ENCODE data around the gene OPN4. TPM values are rescaled to one million over a fixed set of nuclear protein-coding genes. Genes with fewer than 3 reads are reported as not detected.

The OPN4 gene
- total RNA-seq, 1 experiment from 2014 or later = not detected

GRCh38 chr10:86684331-86685097, 30.2 kb downstream of the OPN4 start:
- ChIA-PET POLR2A (ENCODE audit: unreplicated experiment) (no interaction called here), CTCF (interaction anchor here (0.6 to 1.3 kb wide), 7 partner anchors 9 to 170 kb away, joined by 3 to 9 read pairs (median 4); partner anchors contain the start of gene WAPL)
- Histone ChIP-seq H3K9me3 (ENCODE audit: low read length) (no peaks in the 10 kb centered on the region), H3K4me3 (ENCODE audit: low read length) (no peak overlapping the region), H3K9me2 (replicated peaks; ENCODE audit: low read length) (no peaks in the 10 kb centered on the region), H3F3A (ENCODE audit: low read length, unreplicated experiment) (no peaks in the 10 kb centered on the region), H3K4me2 (ENCODE audit: low read length) (no peak overlapping the region), H3K27ac (ENCODE audit: low read length) (no peak overlapping the region), H3K27me3 (ENCODE audit: low read length) (no peaks in the 10 kb centered on the region), H3K79me2 (ENCODE audit: low read length) (no peaks in the 10 kb centered on the region), H2AFZ (ENCODE audit: low read length) (no peak overlapping the region), H3K4me1 (ENCODE audit: insufficient read depth, low read length) (no peaks in the 10 kb centered on the region), H3K9ac (ENCODE audit: low read length) (no peak overlapping the region), H3K36me3 (ENCODE audit: low read depth, low read length) (no peaks in the 10 kb centered on the region), H4K20me1 (ENCODE audit: low read length) (no peaks in the 10 kb centered on the region)
- no TSS peak for BruUV-seq (replicated peaks)
- TF ChIP-seq EZH2 (IDR thresholded peaks at IDR 0.05; ENCODE audit: low read length, unreplicated experiment) (no peak), CTCF (conservative IDR thresholded peaks at IDR 0.05; ENCODE audit: low read depth, low read length) (peak; percentile 74)
- ATAC-seq (peak; percentile 69), DNase-seq (peak; percentile 49)
- intact Hi-C loops (cut with micrococcal nuclease) = loop anchor here (5.0 to 10.0 kb wide), 3 partner anchors 37 to 162 kb away; partner anchors contain the start of gene WAPL

GRCh38 chr10:86685416-86685815, 31.1 kb downstream of the OPN4 start:
- H3K4me1 ChIP-seq (ENCODE audit: insufficient read depth, low read length) = no peaks in the 10 kb centered on the region
- no peak for ATAC-seq
- no peaks in the 10 kb centered on the region for H3F3A ChIP-seq (ENCODE audit: low read length, unreplicated experiment)
- TF ChIP-seq CTCF (conservative IDR thresholded peaks at IDR 0.05; ENCODE audit: low read depth, low read length) (no peak), EZH2 (IDR thresholded peaks at IDR 0.05; ENCODE audit: low read length, unreplicated experiment) (no peak)
- no peak for DNase-seq
- no peak overlapping the region for H3K4me3 ChIP-seq (ENCODE audit: low read length)
- H2AFZ ChIP-seq (ENCODE audit: low read length) = no peak overlapping the region
- H3K4me2 ChIP-seq (ENCODE audit: low read length) = no peak overlapping the region
- H3K36me3 ChIP-seq (ENCODE audit: low read depth, low read length) = no peaks in the 10 kb centered on the region
- no peaks in the 10 kb centered on the region for H3K9me3 ChIP-seq (ENCODE audit: low read length)
- no peaks in the 10 kb centered on the region for H4K20me1 ChIP-seq (ENCODE audit: low read length)
- H3K9me2 ChIP-seq (replicated peaks; ENCODE audit: low read length) = no peaks in the 10 kb centered on the region
- no peak overlapping the region for H3K27ac ChIP-seq (ENCODE audit: low read length)
- CTCF ChIA-PET = interaction anchor here (1.1 kb wide), 1 partner anchor 93 kb away, joined by 4 read pairs; no protein-coding TSS in a partner anchor
- POLR2A ChIA-PET (ENCODE audit: unreplicated experiment) = no interaction called here
- no peaks in the 10 kb centered on the region for H3K79me2 ChIP-seq (ENCODE audit: low read length)
- no peaks in the 10 kb centered on the region for H3K27me3 ChIP-seq (ENCODE audit: low read length)
- intact Hi-C loops (cut with micrococcal nuclease) = loop anchor here (5.0 to 10.0 kb wide), 2 partner anchors 91 to 163 kb away; partner anchors contain the start of gene WAPL
- H3K9ac ChIP-seq (ENCODE audit: low read length) = no peak overlapping the region
- no TSS peak for BruUV-seq (replicated peaks)

- H3K27ac ChIP-seq (ENCODE audit: low read length) = no peak overlapping the region
- H3K9ac ChIP-seq (ENCODE audit: low read length) = no peak overlapping the region
- no TSS peak for BruUV-seq (replicated peaks)
- ChIA-PET POLR2A (ENCODE audit: unreplicated experiment) (no interaction called here), CTCF (interaction anchor here (0.6 kb wide), 1 partner anchor 99 kb away, joined by 8 read pairs; no protein-coding TSS in a partner anchor)
- H4K20me1 ChIP-seq (ENCODE audit: low read length) = no peaks in the 10 kb centered on the region
- H3K27me3 ChIP-seq (ENCODE audit: low read length) = no peaks in the 10 kb centered on the region
- intact Hi-C loops (cut with micrococcal nuclease) = loop anchor here (5.0 to 10.0 kb wide), 2 partner anchors 91 to 164 kb away; partner anchors contain the start of gene WAPL
- no peaks in the 10 kb centered on the region for H3F3A ChIP-seq (ENCODE audit: low read length, unreplicated experiment)
- H3K4me1 ChIP-seq (ENCODE audit: insufficient read depth, low read length) = no peaks in the 10 kb centered on the region
- no peaks in the 10 kb centered on the region for H3K9me3 ChIP-seq (ENCODE audit: low read length)
- no peaks in the 10 kb centered on the region for H3K9me2 ChIP-seq (replicated peaks; ENCODE audit: low read length)
- TF ChIP-seq CTCF (conservative IDR thresholded peaks at IDR 0.05; ENCODE audit: low read depth, low read length) (no peak), EZH2phosphoT487 (IDR thresholded peaks at IDR 0.05; ENCODE audit: borderline replicate concordance, low read length) (no peak), EZH2 (IDR thresholded peaks at IDR 0.05; ENCODE audit: low read length, unreplicated experiment) (no peak)
- H2AFZ ChIP-seq (ENCODE audit: low read length) = no peak overlapping the region
- DNase-seq (no peak), ATAC-seq (no peak)
- no peak overlapping the region for H3K4me3 ChIP-seq (ENCODE audit: low read length)
- no peaks in the 10 kb centered on the region for H3K36me3 ChIP-seq (ENCODE audit: low read depth, low read length)
- H3K4me2 ChIP-seq (ENCODE audit: low read length) = no peak overlapping the region
- H3K79me2 ChIP-seq (ENCODE audit: low read length) = no peaks in the 10 kb centered on the region
Observed at GRCh38 chr10:86685893-86686632, 31.7 kb downstream of the OPN4 start.

All from PC-3 (cell line).